ENCODE measurements around the gene SCOC.

Gene SCOC

DNA sequence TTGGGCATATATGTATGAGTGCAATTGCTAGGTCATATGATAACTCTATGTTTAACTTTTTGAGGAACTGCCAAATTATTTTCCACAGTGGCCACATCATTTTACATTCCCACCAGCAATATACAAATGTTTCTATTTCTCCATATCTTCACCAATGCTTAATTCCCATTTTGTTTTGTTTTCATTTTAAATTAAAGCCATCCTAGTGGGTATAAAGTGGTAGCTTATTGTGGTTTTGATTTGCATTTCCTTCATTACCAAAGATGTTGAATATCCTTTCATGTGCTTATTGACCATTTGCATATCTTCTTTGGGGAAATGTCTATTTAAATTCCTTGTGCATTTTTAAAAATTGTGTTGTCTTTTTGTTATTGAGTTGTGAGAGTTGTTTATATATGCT is 36.7 kb upstream of the SCOC start:
- Histone ChIP-seq H3K79me2 (ENCODE audit: insufficient read depth, low read depth) (no peaks in the 10 kb centered on the region), H3K27ac (no peak overlapping the region), H2AFZ (ENCODE audit: low read depth) (no peak overlapping the region), H3K27me3 (ENCODE audit: insufficient read depth, low read depth) (no peaks in the 10 kb centered on the region), H3K4me2 (no peak overlapping the region), H4K20me1 (ENCODE audit: insufficient read depth) (no peaks in the 10 kb centered on the region), H3K4me1 (ENCODE audit: low read depth, poor library complexity, severe bottlenecking) (no peaks in the 10 kb centered on the region), H3K9ac (no peak overlapping the region), H3K4me3 (IDR thresholded peaks at IDR 0.05; ENCODE audit: insufficient read depth, low read depth, low read length) (no peak overlapping the region), H3K36me3 (ENCODE audit: insufficient read depth) (no peaks in the 10 kb centered on the region)
- TF ChIP-seq, protein P1, sequence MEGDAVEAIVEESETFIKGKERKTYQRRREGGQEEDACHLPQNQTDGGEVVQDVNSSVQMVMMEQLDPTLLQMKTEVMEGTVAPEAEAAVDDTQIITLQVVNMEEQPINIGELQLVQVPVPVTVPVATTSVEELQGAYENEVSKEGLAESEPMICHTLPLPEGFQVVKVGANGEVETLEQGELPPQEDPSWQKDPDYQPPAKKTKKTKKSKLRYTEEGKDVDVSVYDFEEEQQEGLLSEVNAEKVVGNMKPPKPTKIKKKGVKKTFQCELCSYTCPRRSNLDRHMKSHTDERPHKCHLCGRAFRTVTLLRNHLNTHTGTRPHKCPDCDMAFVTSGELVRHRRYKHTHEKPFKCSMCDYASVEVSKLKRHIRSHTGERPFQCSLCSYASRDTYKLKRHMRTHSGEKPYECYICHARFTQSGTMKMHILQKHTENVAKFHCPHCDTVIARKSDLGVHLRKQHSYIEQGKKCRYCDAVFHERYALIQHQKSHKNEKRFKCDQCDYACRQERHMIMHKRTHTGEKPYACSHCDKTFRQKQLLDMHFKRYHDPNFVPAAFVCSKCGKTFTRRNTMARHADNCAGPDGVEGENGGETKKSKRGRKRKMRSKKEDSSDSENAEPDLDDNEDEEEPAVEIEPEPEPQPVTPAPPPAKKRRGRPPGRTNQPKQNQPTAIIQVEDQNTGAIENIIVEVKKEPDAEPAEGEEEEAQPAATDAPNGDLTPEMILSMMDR (conservative IDR thresholded peaks at IDR 0.05; ENCODE audit: low read depth, low read length), result no peak

- Histone ChIP-seq H2AFZ (ENCODE audit: low read depth) (no peak overlapping the region), H3K4me2 (no peak overlapping the region), H3K79me2 (ENCODE audit: insufficient read depth, low read depth) (no peaks in the 10 kb centered on the region), H3K36me3 (ENCODE audit: insufficient read depth) (no peaks in the 10 kb centered on the region), H4K20me1 (ENCODE audit: insufficient read depth) (no peaks in the 10 kb centered on the region), H3K4me1 (ENCODE audit: low read depth, poor library complexity, severe bottlenecking) (no peaks in the 10 kb centered on the region), H3K27ac (no peak overlapping the region), H3K27me3 (ENCODE audit: insufficient read depth, low read depth) (no peaks in the 10 kb centered on the region), H3K4me3 (IDR thresholded peaks at IDR 0.05; ENCODE audit: insufficient read depth, low read depth, low read length) (no peak overlapping the region), H3K9ac (no peak overlapping the region)
- TF ChIP-seq, protein P1 (conservative IDR thresholded peaks at IDR 0.05; ENCODE audit: low read depth, low read length), result no peak
Observed at GRCh38 chr4:140342620-140343019, 30.8 kb upstream of the SCOC start.

DNA sequence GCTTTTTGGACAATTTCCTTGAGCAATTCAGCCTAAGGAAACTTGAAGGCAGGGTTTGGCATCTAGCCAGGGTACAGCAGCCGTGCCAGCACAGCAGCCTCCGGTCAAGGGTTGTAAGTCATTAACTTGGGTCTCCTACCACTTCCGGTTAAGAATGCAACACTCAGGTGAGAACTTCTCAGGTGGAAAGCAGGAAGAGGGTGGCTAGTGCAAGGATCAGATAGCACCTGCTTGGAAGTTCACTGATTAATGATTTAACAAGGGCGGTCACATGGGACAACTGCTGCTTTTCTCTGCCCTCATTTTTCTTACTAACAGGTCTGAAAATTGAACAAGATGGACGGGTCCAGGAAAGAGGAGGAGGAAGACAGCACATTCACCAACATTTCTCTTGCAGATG is 30.1 kb upstream of the SCOC start:
- Histone ChIP-seq H2AFZ (ENCODE audit: low read depth) (no peak overlapping the region), H3K4me3 (IDR thresholded peaks at IDR 0.05; ENCODE audit: insufficient read depth, low read depth, low read length) (no peak overlapping the region), H4K20me1 (ENCODE audit: insufficient read depth) (no peaks in the 10 kb centered on the region), H3K27me3 (ENCODE audit: insufficient read depth, low read depth) (no peaks in the 10 kb centered on the region), H3K27ac (no peak overlapping the region), H3K4me1 (ENCODE audit: low read depth, poor library complexity, severe bottlenecking) (no peaks in the 10 kb centered on the region), H3K4me2 (no peak overlapping the region), H3K79me2 (ENCODE audit: insufficient read depth, low read depth) (no peaks in the 10 kb centered on the region), H3K36me3 (ENCODE audit: insufficient read depth) (no peaks in the 10 kb centered on the region), H3K9ac (no peak overlapping the region)
- TF ChIP-seq, protein P1 (conservative IDR thresholded peaks at IDR 0.05; ENCODE audit: low read depth, low read length), result no peak

- Histone ChIP-seq H3K4me3 (IDR thresholded peaks at IDR 0.05; ENCODE audit: insufficient read depth, low read depth, low read length) (no peak overlapping the region), H3K36me3 (ENCODE audit: insufficient read depth) (no peaks in the 10 kb centered on the region), H3K4me2 (no peak overlapping the region), H4K20me1 (ENCODE audit: insufficient read depth) (no peaks in the 10 kb centered on the region), H3K79me2 (ENCODE audit: insufficient read depth, low read depth) (no peaks in the 10 kb centered on the region), H2AFZ (ENCODE audit: low read depth) (no peak overlapping the region), H3K9ac (no peak overlapping the region), H3K27me3 (ENCODE audit: insufficient read depth, low read depth) (no peaks in the 10 kb centered on the region), H3K27ac (no peak overlapping the region), H3K4me1 (ENCODE audit: low read depth, poor library complexity, severe bottlenecking) (no peaks in the 10 kb centered on the region)
- TF ChIP-seq, protein P1 (conservative IDR thresholded peaks at IDR 0.05; ENCODE audit: low read depth, low read length), result no peak
Observed at GRCh38 chr4:140344101-140344500, 29.3 kb upstream of the SCOC start.
